Measurements from ENCODE around the gene PGM2. TPM values are rescaled to one million over a fixed set of nuclear protein-coding genes. Genes with fewer than 3 reads are reported as not detected.

The PGM2 gene
- 17.7 and 24.7 TPM in 2 replicates for total RNA-seq

GRCh38 chr4:37826295-37827029 is at the start of gene PGM2:
Gene PGM2 (plus strand): TSS chr4:37826686. CDS start chr4:37826733, 47 bp downstream.

GRCh38 chr4:37890801-37891259 is 64.3 kb downstream of the PGM2 start, which contains the start of gene TBC1D1:
Gene TBC1D1 (plus strand): TSS chr4:37891084. CDS start chr4:37902096, 11,012 bp downstream.

Other genes starting within 250 kb of the PGM2 start
- 58.9 and 91.6 TPM in 2 replicates for gene RELL1, start 140.3 kb upstream of the PGM2 start, total RNA-seq
- gene TBC1D1, start 64.4 kb downstream of the PGM2 start, total RNA-seq, result 50.4 and 93.2 TPM in 2 replicates
- gene PTTG2, start 133.7 kb downstream of the PGM2 start, total RNA-seq, result not detected in 2 replicates